Measurements from ENCODE around the gene SIT1. TPM values are rescaled to one million over a fixed set of nuclear protein-coding genes. Genes with fewer than 3 reads are reported as not detected.
A peak's percentile ranks its signal among the peaks of the same experiment; 100 is the strongest.

Gene SIT1, protein sequence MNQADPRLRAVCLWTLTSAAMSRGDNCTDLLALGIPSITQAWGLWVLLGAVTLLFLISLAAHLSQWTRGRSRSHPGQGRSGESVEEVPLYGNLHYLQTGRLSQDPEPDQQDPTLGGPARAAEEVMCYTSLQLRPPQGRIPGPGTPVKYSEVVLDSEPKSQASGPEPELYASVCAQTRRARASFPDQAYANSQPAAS
- polyA plus RNA-seq (2013, experiment 1 of 2; ENCODE audit: insufficient read length), result not detected
- polyA plus RNA-seq (2013, experiment 2 of 2; ENCODE audit: insufficient read length), result not detected

DNA sequence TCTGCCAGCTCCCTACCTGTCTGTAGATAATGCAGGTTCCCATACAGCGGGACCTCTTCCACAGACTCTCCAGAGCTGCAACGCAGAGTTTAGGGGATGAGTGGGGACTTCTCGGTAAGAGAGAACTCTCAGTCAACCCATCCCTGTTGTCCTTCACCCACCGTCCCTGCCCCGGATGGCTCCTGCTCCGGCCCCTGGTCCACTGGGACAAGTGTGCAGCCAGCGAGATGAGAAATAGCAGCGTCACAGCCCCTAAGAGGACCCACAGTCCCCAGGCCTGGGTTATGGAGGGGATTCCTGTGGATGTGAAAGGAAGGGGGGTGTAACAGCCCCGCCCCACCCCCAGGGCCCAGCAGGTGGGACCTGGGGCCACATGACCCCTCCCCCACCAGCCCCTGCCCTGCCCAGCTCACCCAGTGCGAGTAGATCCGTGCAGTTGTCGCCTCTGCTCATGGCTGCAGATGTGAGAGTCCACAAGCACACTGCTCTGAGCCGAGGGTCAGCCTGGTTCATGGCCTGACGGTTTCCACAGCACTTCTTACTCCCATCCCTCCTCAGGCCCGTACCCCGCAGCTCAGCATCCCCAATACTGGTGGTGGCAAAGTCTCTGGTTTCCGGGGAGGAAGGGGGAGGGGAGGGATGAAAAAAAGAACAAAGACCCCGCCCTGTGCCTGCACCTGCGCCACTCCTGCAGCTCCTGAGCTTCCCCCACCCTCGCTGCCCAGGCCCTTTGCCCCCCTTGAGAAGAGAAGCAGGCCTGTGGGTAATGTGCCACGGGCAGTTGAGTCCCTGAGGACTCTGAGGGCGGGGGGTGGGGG lies at the start of gene SIT1:
Gene SIT1, minus strand, starts transcription at position 591 of the 818 bp plus-strand sequence. Its CDS starts 78 bp downstream, at position 513.
- no peak for DNase-seq

DNA sequence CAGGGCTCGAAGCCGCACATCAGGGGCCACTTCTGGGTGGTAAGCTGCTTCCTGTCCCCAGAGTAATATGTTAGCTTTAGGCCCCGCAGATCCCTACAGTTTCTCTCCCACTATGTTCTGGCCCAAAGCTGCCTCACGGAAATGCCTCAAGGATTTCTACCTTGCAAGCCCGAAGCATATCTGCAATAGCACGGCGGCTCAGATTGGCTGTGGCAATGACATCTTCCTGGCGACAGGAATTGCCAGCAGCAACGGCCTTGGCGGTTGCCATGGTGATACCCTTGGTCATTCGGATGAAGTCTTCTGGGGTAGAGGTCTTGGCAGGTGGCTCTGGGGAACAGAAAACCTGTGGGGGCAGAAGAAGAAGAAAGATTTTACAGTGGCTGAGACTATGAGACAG lies 49.3 kb upstream of the SIT1 start:
- no peak for DNase-seq

DNA sequence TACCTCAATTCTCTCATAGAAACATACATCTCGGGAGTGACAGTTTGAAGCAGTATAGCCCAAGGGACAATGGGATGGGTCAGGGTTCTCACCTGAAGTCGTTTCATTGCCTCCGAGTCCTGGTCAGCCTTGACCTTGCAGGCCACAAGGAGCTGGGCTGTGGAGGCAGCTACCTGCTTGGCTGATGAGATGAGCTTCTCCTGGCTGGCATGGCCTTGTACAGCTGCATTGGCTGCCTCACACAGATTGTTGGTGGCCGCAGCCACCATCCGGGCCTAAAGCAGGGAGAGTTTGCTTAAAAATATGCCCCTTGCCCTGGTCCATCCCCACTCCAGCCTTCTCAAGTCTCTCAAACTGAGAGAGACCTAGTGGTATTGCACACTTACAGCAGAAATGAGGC lies 47.5 kb upstream of the SIT1 start:
- DNase-seq, result no peak

DNA sequence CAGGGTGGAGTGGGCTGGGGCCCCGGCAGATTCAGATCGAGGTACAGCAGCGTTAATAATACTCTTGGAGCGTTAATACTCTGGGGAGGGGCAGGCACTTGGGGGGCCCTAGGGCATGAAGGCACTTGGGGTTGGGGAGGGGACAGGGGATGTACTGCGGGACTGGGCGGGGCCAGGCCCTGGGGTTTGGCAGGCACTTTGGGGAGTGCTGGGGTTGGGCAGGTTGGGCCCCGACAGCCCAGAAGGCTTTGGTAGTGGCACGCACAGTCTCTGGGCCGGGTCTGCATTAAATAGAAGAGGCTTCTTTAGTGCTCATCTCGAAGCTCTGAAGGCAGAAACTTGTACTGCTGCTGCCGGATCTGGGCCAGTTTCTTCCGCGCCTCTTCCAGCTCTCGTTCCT lies 46.8 kb upstream of the SIT1 start:
- no peak for DNase-seq

DNA sequence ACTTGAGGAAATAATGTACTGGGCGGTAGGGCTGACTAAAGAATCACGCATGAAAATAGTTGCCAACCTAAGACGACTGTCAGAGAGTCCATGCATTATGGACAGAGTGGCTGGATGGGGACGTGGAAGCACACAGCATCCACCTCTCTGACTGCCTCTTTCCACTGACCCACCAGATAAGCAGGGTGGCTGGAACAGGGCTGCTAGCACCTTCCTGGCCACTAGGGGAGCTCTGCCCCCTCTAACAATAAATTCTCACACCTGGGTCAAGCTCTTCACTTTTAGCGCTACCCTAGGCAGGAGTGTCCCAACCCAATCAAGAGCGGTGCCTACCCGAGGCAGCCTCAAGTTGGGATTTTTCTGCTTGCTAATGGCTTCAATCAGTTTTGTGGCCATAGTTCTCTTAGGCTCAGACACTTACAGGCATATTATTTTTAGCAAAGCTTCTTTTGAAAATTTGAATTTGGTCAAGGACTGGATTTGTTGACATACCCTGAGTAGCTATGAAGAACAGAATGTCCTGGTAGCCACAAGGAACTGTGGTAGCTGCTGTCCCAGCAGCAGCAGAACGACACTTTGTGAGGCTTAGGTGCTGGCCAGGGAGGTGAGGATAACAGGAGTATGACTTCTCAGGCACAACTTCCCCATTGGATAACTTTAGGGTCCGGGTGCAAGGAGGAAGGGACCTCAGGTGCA lies 45.9 kb upstream of the SIT1 start:
- DNase-seq, result peak; percentile 41

DNA sequence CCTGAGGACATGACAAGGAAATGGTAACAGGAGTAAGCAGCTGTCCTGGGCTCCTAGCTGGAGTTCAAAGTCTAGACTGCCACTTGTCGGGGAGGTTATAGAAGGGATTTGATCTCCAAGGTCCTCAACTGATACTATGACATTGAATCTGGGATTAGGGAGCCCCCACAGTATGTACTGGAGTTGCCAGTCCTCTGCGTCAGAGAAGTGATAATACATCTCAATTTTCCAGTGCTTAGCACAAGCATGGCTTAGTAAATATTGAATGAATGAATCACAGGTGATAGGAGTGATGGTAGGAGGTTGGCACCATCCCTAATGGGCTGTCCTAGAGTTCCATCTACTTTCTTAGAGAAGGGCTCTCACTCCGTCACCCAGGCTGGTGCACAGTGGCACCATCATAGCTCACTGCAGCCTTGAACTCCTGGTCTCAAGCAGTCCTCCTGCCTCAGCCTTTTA lies 45.2 kb upstream of the SIT1 start:
- no peak for DNase-seq

DNA sequence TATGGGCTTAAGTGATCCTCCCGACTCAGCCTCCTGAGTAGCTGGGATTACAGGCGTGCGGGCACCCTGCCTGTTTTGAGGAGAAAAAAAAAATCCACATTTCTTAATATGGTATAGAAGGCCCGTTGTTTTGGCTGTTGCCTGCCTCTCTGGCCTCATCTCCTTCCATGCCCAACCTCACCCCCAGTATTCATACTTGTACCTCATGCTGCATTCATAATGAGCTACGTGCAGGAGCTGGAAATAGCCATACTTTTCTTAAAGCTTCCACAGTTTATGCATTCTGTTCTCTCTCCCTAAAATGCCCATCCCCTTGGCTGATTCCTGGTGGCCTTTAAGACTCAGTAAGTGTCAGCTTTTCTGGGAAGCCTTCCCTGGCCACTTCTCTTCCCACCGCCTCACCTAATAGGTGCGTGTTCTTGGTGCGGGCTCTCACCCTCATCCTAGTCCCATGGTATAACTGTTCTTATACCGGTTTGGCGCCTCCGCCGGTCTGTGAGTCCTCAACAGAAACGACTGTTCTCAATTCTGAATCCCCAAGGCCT lies 41.1 kb upstream of the SIT1 start:
- DNase-seq, result peak; percentile 62

DNA sequence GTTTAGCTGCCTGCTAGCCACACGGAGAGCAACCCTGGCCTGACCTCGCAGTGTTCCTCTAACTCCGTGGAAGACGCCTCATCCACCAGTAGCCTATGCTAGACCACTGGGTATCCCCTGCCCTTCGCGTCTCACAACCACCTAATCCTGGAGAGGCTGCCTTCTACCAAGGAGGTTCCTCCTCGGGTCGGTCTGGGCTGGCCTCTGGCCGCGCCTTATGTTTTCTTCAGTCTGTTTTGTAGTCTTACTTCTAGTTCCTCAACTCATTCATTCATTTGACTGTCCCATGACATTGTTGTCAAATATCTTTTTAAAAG lies 40.6 kb upstream of the SIT1 start:
- no peak for DNase-seq

DNA sequence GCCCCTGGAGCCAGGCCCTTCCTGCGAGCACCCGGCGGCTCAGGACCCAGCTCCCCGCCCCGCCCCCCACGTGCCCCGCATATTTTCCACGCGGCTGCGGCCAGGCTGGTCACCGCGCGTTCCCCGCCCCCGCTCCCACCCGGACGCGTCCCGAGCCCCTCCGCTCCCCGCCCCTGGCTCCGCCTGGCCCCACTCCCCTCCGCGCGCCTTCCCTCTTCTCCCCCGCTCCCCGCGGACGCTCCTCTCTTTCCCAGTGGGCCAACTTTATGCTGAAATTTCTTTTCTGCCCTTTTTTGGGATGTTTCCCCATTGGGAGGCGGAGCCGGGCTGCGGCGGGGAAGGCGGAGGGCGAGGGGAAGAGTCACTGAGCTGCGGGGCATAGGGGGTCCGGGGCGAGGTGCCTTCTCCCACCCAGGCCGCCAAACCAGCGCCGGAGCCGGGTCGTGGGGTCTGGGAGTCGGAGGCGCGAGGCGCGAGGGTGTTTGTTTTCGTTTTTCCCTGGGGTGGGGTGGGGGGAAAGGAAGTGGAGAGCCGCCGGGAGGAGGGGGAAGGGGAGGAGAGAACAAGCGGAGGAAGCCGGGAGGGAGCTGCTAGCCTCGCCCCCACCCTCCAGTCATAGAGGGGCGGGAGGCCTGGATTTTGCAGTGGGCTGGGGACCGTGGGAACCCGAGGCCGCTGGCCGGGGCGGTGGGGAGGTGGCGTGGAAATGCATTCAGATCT lies 40.0 kb upstream of the SIT1 start:
- peak; percentile 95 for DNase-seq

DNA sequence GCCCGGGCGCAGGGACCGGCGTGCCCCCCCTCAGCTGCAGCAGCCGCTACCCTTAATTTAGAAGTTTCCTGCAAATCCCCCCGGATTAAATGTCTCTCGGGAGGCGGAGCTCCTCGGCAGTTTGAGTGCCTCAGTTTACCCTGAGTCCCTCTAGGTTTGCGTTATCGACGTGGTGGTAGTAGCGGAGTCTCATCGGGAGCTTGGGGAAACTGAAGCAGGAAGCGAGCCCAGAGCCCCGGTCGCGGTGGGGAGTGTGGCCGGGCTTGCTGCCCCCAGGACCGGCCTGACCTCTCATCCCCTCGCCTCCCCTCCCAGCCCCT lies 39.5 kb upstream of the SIT1 start:
- no peak for DNase-seq

DNA sequence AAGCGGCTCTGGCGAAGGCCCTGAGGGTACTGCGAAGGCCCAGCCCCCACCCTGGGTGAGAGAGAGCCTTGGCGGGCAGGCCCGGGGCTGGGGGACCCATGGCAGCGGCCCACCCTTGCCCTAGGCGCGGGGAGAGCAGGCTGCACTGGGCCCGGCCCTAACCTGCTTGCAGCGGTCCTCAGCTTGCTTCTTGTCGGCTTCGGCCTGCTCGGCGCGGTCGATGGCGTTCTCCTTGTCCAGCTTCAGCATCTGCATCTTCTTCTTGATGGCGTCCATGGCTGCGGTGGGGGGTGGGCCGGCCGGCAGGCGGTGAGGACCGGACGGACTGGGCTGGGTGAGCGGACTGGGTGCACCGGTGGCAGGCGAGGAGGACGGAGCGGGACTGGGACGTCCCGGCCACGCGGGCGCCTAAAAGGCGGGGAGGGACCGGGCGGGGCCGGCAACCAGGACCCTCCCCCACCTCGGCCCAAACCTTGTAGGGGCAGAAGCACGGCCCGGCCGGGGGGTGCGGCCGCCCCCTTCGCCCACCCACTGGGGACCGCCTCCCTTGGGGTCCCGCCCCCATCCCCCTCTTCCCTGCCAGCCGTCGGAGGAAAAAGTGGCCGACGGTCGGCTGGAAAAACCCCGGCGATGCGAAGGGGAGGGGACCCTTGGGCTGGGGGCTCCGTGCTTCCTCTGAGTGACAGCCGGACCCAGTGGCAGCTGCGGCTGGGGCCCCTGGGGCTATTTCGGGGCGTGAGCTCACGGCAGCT lies 39.0 kb upstream of the SIT1 start, which contains the start of gene TPM2:
Gene TPM2, minus strand, starts transcription at position 384 of the 752 bp plus-strand sequence. Its CDS starts 108 bp downstream, at position 276.
- peak; percentile 96 for DNase-seq

DNA sequence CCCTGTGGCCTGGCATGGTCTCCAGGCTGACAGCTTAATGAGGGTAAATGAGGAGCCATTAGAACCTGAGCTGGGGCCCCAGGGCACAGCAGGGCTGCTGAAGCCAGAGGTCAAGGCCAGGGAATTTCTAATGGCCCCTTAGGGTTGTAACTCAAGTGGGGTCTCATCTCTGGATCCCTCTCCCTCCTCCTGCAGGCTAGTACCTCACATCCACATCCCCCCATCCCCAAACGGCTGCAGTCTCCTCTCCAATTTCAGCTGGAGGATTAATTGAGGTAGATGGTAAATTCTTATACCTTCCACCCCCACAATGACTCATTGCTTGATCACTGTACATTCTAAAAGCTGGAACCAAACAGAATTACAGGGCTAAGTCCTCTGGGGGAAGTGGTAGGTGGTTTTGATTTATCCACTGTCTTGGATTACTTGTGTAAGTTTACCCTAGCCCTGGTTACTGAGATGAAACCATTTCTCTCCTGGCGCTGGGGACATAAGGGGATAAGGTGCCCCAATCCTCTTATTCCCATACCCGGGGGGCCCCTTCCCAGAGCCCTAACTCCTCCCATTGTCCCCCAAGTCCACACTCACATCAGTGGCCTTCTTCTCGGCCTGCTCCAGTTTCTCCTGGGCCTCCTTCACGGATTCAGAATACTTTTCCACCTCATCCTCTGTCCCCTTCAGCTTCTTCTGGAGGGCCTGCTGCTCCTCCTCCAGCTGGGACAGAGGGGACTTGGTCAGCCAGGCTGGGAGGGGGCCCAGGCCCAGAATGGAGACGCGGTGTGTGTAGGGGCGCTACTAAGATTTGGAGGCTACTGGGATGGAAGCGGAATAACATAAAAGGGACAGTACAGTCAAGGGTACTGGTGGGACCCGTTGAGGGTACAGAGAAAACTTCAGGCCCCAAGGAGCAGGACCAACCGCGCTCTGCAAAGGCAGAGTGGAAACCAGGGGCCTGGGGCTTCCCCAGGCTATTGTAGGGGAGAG lies 38.1 kb upstream of the SIT1 start:
- DNase-seq, result peak; percentile 67

DNA sequence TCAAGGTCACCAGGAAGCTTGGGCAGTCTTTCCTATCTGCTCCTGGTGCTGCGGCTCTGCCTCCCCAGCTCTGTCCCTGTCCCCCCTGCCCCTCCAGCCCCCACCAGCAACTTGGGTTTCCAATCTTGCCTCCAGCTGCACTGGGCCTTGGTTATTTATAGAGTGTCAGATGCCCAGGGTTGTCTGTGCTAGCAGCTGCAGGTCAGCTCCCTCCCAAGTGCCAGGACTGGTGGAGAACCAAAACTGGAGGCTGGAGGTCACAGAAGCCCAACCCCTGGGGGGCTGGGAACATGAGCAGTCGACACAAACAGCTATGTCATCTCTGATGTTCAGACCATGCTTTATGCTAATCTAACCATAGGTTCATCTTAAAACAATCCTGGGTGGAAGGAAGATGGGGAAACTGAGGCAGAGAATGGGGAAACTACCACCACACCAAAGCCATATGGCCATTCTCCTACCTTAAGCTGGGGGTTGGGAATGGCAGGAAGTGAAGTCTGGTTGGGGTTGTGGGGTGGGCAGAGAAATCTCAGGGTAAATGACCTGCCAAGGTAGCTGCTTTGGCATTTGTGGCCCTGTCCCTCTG lies 37.3 kb upstream of the SIT1 start:
- DNase-seq, result no peak

DNA sequence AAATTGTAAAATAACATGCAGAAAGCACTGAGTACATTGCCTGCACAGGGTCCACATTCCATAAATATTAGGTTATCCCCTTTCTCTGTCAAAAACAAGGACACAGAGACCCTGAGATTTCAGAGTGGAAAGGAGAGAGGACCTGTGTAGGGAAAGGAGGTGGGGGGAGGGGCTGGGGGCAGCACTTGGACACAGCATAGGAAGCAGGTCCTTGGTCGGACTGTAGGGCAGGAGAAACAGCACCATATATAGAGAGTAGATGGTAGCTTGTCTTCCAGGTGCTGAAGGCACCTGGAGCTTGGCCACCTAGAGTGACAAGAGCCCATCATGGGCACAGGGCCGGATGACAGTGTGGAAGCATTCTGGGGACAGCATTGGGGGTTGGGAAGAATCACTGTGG lies 36.6 kb upstream of the SIT1 start:
- no peak for DNase-seq

DNA sequence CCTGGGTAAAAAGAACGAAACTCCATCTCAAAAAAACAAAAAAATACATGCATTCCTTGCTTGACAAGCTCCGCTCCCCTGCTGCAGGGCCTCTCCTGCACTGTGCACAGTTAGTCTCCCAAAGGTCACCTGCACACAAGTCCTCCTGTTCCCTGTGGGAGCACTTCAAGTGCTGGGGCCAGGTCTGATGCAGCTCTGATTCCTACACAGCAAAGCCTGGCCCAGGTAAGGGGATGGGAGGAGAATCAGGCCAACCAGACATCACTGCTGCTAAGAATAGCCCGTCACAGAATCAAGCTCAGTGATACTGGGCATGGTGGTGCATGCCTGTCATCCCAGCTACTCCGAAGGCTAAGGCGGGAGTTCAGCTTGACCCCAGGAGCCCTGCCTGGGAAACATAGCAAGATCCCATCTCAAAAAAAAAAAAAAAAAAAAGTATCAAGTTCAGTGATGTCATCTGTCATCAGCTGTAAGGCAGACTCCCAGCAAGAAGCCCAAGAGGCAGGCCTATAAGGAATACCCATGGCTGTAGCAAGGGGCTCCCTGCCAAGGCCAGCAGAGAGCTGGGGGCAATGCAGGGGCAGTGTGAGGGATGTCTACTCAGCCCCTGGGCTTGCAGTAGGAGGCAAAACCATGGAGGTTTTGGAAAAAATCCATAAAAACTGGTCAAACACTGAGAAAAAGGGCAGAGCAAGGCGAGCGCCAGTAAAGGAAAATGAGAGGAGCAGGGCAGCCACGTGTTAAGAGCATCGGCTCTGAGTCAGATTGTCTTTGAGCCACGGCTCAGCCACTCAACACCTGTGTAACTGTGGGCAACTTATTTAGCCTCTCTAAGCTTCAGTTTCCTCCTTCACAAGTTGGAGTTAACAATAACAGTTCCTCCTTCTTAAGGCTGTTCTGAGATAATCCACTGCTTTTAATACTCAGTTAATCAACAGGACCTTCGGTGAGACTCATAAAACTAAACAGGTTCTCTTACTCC lies 35.8 kb upstream of the SIT1 start:
- peak; percentile 63 for DNase-seq

DNA sequence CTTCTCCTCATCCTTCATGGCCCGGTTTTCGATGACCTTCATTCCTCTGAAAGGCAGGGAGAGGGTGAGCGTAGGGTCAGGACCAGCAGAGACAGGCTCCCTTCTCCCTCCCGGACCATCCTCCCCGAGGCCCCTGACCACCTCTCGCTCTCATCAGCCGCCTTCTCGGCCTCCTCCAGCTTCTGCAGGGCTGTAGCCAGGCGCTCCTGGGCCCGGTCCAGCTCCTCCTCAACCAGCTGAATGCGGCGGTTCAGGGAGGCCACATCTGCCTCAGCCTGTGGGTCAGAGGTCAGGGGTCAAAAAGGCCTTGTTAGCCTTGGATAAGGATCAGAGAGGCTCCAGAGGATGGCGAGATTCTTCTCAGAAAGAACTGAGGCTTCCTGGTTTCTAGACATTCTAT lies 34.8 kb upstream of the SIT1 start:
- DNase-seq, result no peak

DNA sequence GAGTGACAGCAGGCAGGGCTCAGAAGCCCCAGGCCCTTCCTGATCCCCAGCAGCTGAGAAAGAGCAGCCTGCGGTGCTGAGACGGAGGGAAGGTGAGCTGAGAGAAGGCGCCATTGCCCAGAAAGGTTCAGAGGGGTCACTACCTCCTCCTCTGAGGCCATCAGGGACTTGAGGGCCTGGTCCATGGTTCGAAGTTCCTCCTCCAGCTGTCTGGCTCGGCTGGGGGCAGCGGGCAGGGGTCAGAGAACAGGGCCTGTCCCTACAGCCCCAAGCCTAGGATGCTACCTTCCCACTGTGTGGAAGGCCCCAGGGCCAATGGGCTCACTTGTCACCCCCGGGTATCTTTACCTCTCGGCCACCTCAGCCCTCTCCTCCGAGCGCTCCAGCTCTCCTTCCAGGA lies 34.2 kb upstream of the SIT1 start:
- no peak for DNase-seq

DNA sequence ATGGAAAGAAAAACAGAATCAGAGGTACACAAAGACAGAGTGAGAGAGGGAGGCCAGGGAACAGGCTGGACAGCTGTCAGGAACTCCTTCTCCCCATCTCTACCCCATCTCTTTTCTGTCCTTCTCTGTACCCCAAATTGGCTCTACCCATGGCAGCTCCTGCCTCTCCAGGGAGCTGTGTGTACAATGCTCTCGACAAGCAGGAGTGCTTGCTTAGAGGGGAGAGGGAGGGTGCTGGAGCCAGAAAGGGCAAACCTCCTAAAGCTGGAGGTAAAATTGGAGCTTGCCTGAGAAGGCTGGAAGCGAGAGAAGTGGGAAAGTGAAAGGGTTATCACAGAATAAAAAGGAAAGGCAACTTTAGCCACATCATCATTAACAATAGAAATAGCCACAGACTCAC lies 32.6 kb upstream of the SIT1 start:
- DNase-seq, result no peak

All from fibroblast of skin of scalp (primary cell).